RPMI8226 (cell line): Measurements from ENCODE around the gene CDSN.

Experiments used
- DNase-seq: peaks from one replicate; pipeline ENCODE4 v3.0.0-alpha.2; 2015

The CDSN gene

GRCh38 chr6:31114970-31115849 is 5.0 kb downstream of the CDSN start:
- DNase-seq, result peak; percentile 78

- DNase-seq, result no peak
Measured at GRCh38 chr6:31114541-31114878, 5.7 kb downstream of the CDSN start, which contains the start of gene PSORS1C1. Gene PSORS1C1, plus strand, starts transcription at chr6:31114800. Its CDS starts 14,833 bp downstream, at chr6:31129633.

- no peak for DNase-seq
Measured at GRCh38 chr6:31113861-31114540, 6.2 kb downstream of the CDSN start.

- no peak for DNase-seq
Measured at GRCh38 chr6:31112478-31112877, 7.8 kb downstream of the CDSN start, which contains the start of gene C6orf15. Gene C6orf15, minus strand, starts transcription at chr6:31112575. Its CDS starts 20 bp downstream, at chr6:31112555.

GRCh38 chr6:31111712-31112111 is 8.5 kb downstream of the CDSN start:
- no peak for DNase-seq

GRCh38 chr6:31110825-31111582 is 9.2 kb downstream of the CDSN start:
- no peak for DNase-seq

- no peak for DNase-seq
Measured at GRCh38 chr6:31107052-31107451, 13.2 kb downstream of the CDSN start.

- DNase-seq, result no peak
Measured at GRCh38 chr6:31103136-31103535, 17.1 kb downstream of the CDSN start.

- DNase-seq, result no peak
Measured at GRCh38 chr6:31098449-31098938, 21.8 kb downstream of the CDSN start.

GRCh38 chr6:31096656-31097055 is 23.6 kb downstream of the CDSN start:
- peak; percentile 79 for DNase-seq

GRCh38 chr6:31096215-31096614 is 24.0 kb downstream of the CDSN start:
- DNase-seq, result no peak

- DNase-seq, result peak; percentile 92
Measured at GRCh38 chr6:31094389-31094881, 25.8 kb downstream of the CDSN start.

- no peak for DNase-seq
Measured at GRCh38 chr6:31092769-31093505, 27.3 kb downstream of the CDSN start.

GRCh38 chr6:31092238-31092637 is 28.0 kb downstream of the CDSN start:
- DNase-seq, result no peak

GRCh38 chr6:31091680-31092079 is 28.6 kb downstream of the CDSN start:
- DNase-seq, result no peak

GRCh38 chr6:31090973-31091364 is 29.3 kb downstream of the CDSN start:
- DNase-seq, result no peak

GRCh38 chr6:31090275-31090972 is 29.8 kb downstream of the CDSN start:
- no peak for DNase-seq

- DNase-seq, result peak; percentile 94
Measured at GRCh38 chr6:31087494-31088089, 32.7 kb downstream of the CDSN start.

- DNase-seq, result no peak
Measured at GRCh38 chr6:31086788-31087440, 33.3 kb downstream of the CDSN start.

- DNase-seq, result peak; percentile 64
Measured at GRCh38 chr6:31083742-31084354, 36.4 kb downstream of the CDSN start.
